Measurements from ENCODE around the gene SLC25A6.
"Not testable (repeated sequence)": the region's sequence is repeated elsewhere in the genome, so short reads cannot be mapped to it uniquely, and the experiment has no call there.

SLC25A6 gene

GRCh38 chrX:1389181-1389992 is 2.5 kb downstream of the SLC25A6 start:
- no peak for DNase-seq

DNA sequence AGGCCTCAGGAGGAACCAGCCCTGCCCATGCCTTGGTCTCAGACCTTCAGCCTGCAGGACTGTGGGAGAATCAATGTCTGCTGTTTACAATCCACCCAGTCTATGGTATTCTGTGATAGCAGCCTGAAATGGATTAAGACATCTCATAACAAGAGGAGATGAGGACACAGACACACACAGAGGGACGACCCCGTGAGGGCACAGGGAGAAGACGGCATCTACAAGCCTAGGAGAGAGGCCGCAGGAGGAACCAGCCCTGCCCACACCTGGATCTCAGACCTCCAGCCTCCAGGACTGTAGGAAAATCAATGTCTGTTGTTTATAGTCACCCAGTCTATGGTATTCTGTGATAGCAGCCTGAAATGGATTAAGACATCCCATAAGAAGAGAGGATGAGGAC is 3.3 kb downstream of the SLC25A6 start:
- no peak for DNase-seq

- DNase-seq: no peak
These were observed 4.7 kb downstream of the SLC25A6 start for GRCh38 chrX:1387141-1387776.

DNA sequence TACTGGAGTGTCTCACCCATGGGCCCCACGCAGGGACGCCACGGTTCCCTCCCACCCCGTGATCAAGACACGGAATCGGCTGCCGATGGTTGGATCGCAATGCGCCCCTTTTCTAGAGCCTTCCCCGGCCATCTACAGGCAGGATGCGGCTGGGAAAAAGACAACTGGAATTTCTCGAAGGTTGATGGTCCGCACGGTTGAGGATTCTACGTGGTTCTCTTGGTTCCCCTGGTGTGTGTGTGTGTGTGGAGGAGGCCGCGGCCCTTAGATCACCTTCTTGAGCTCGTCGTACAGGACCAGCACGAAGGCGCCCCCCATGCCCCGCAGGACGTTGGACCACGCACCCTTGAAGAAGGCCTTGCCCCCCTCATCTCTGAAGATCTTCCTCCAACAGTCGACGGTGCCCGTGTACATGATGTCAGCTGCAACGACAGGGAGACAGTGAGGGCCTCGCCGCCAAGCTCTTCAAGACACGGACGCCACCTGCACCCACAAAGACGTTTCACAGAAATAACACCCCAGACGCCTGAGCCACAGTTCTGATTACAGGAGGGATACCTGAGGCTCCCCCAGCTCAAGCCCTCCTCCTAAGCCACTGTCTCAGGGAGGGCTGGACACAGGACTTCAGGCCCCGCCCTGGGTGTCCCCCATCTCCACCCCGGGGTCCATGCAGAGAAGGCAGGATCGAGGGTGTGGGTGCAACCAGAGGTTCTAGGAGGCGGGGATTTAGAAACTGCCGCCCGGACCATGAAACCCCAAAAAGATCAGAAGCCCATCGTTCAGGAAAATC is 5.4 kb downstream of the SLC25A6 start:
- no peak for DNase-seq

- no peak for DNase-seq
These were observed 6.4 kb downstream of the SLC25A6 start for GRCh38 chrX:1385253-1386223.

- no peak for DNase-seq
These were observed 7.2 kb downstream of the SLC25A6 start for GRCh38 chrX:1384658-1385252.

GRCh38 chrX:1380672-1381233 is 11.2 kb downstream of the SLC25A6 start:
- no peak for DNase-seq

- no peak for DNase-seq
These were observed 13.6 kb downstream of the SLC25A6 start for GRCh38 chrX:1378306-1378759.

- no peak for DNase-seq
These were observed 23.6 kb downstream of the SLC25A6 start for GRCh38 chrX:1368385-1368698.

DNA sequence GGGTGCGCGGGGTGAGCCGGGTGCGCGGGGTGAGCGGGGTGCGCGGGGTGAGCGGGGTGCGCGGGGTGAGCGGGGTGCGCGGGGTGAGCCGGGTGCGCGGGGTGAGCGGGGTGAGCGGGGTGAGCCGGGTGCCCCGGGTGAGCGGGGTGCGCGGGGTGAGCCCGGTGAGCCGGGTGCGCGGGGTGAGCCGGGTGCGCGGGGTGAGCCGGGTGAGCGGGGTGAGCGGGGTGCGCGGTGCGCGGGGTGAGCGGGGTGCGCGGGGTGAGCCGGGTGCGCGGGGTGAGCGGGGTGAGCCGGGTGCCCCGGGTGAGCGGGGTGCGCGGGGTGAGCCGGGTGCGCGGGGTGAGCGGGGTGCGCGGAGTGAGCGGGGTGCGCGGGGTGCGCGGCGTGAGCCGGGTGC is 25.6 kb downstream of the SLC25A6 start:
- DNase-seq: not testable (repeated sequence)

DNA sequence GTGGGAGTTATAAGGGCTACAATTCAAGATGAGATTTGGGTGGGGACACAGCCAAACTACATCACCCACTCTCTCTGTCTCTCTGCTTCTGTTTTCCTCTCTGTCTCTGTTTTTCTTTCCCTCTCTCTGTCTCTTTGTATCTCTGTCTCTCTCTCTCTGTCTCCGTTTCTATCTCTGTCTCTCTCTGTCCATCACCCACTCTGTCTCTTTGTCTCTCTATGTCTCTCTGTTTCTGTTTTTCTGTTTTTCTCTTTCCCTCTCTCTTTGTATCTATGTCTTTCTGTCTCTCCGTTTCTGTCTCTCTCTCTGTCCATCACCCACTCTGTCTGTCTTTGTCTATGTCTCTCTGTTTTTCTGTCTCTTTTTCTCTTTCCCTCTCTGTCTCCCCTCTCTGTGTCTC is 30.0 kb downstream of the SLC25A6 start:
- DNase-seq: no peak

- no peak for DNase-seq
These were observed 30.6 kb downstream of the SLC25A6 start for GRCh38 chrX:1361275-1361674.

DNA sequence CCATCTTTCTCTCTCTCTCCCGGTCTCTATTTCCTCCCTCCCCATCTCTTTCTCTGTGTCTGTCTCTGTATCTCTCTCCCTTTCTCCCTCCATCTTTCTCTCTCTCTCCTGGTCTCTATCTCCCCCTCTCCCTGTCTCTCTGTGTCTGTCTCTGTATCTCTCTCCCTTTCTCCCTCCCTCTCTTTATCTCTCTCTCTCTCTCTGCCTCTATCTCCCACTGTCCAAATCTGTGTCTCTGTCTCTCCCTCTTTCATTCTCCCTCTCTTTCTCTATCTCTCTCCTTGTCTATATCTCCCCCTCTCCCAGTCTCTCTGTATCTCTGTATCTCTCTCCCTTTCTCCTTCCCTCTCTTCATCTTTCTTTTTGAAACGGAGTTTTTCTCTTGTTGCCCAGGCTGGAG is 31.7 kb downstream of the SLC25A6 start:
- DNase-seq: no peak

DNA sequence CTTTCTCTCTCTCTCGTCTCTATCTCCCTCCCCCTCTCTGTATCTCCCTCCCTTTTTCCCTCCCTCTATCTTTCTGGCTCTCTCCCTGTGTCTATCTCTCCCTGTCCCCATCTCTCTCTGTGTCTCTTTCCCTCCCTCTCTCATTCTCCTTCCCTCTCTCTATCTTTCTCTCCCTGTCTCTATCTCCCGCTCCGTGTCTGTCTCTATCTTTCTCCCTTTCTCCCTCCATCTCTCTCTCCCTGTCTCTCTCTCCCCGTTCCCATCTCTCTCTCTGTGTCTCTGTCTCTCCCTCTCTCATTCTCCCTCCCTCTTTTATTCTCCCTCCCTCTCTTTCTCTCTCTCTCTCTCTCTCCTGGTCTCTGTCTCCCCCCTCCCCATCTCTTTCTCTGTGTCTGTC is 32.4 kb downstream of the SLC25A6 start:
- DNase-seq: no peak

DNA sequence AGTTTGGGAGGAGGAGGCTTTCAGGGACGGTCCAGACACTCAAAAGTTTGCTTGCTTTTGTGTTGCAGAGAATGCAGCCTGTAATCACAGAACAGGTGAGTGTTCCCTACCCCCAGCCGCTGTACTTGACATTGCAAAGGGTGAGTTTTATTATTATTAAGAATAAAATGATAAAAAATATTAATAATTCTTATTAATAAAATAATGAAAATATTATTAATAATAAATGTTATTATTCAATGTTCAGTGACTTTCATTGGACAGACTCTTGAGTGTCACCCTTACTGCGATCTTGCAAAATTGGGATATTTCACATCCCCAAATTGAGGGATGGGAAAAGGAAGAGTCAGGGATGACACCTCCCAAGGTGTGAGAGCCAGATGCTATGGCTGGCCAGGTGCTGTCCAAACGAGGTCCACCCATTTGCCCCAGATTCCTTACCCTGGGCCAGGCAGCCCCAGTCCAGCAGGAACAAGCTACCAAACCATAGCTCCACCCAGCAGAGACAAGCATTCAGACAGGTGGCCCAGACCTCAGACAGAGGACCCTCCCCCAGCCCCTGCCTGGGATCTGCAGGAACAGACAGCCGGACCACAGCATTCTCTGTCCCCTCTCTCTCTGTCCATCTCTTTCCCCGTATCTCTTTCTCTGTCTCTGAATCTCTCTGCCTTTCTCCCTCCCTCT is 33.0 kb downstream of the SLC25A6 start:
- DNase-seq: no peak

DNA sequence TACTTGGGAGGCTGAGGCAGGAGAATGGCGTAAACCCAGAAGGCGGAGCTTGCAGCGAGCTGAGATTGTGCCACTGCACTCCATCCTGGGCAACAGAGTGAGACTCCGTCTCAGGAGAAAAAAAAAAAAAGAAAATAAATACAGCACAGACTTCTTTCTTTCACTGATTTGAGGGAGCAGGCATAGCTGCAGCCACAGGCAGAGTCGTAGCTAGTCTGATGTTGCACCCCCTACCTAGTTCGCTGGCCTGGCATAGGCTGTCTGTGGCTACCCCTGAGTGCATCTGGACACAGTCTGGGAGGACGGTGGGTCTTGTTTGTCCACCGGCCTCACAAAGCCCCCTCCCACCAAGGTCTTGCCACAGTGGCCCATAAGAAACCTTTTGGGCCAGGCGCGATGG is 33.9 kb downstream of the SLC25A6 start:
- no peak for DNase-seq

DNA sequence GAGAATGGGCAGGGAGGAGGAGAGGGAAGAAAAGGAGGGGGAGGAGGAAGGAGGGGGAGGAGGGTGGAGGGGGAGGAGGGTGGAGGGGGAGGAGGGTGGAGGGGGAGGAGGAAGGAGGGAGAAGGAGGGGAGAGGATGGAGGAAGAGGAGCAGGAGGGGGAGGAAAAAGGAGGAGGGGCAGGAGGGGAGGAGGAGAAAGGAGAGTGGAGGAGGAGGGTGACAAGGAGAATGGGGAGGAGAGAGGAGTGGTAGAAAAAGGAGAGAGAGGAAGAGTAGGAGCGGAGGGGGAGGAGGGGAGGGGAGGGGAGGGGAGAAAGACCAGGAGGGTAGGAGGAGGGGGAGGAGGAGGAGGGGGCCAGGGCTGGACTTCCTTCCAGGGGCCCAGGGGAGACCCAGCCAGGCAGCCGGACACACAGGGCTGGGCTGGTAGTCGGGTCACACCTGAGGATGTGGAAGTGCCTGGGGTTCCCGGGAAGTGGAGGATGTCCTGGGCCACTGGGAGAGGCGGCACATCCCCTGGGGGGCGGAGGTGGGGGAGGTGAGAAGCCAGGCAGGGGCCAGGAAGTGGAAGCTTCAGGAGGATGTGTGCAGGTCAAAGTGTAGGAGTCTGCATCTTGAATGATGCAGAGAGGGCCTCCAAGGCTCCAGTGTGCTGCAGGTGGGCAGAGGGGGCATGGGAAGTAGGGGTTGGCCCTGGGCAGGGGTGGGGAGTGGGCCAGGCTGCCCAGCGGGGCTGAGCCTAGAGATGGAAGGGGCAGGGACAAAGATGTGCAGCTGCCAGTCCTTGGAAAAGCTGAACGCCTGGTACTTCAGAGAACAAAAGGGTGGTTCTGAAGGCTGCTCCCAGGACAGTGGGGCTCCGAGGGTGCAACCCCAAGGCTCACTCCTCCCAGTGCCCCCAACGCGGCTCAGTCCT is 36.5 kb downstream of the SLC25A6 start:
- no peak for DNase-seq

- DNase-seq: no peak
These were observed 37.6 kb downstream of the SLC25A6 start for GRCh38 chrX:1354036-1355019.

Data from NCI-H146 (cell line).